Neuronal stem cell (in vitro differentiated cells): ENCODE data around the gene STAT3.

Experiments
- DNase-seq: peaks from one replicate; pipeline ENCODE4 v3.0.0-alpha.2; 2013; ENCODE audit warnings: low spot score
- H2AFZ ChIP-seq: one replicate; pipeline ENCODE4 v1.6.1; 2013; ENCODE audit warnings: mild to moderate bottlenecking, low read length, inconsistent platforms
- H2AK5ac ChIP-seq: 2 replicates; pipeline ENCODE4 v1.6.1; 2013; ENCODE audit warnings: low read depth, mild to moderate bottlenecking, inconsistent platforms, low read length, moderate library complexity, mixed read lengths
- H2BK120ac ChIP-seq: 2 replicates; pipeline ENCODE4 v1.6.1; 2013; ENCODE audit warnings: low read depth, mild to moderate bottlenecking, inconsistent platforms, low read length, moderate library complexity, mixed read lengths
- H2BK12ac ChIP-seq: one replicate; pipeline ENCODE4 v1.6.1; 2013; ENCODE audit warnings: low read length, inconsistent platforms
- H2BK15ac ChIP-seq: 2 replicates; pipeline ENCODE4 v1.6.1; 2013; ENCODE audit warnings: mild to moderate bottlenecking, low read length, inconsistent platforms, mixed read lengths
- H2BK5ac ChIP-seq: one replicate; pipeline ENCODE4 v1.6.1; 2013; ENCODE audit warnings: inconsistent platforms, mild to moderate bottlenecking, low read length, moderate library complexity
- H3K14ac ChIP-seq: one replicate; pipeline ENCODE4 v1.6.1; 2013; ENCODE audit warnings: low read length, inconsistent platforms
- H3K18ac ChIP-seq: 2 replicates; pipeline ENCODE4 v1.6.1; 2013; ENCODE audit warnings: low read length, inconsistent platforms
- H3K23ac ChIP-seq: 2 replicates; pipeline ENCODE4 v1.6.1; 2013; ENCODE audit warnings: low read depth, mild to moderate bottlenecking, mixed read lengths, low read length, inconsistent platforms; ENCODE audit not compliant: poor library complexity
- H3K27ac ChIP-seq: replicated peaks from 3 replicates; pipeline ENCODE4 v1.5.1; 2013; ENCODE audit warnings: low read length, inconsistent platforms
- H3K27me3 ChIP-seq, 3 experiments: 2 replicates each; pipeline ENCODE4 v1.6.1; 2013; ENCODE audit warnings: low read length in 3 of 3, mild to moderate bottlenecking in 2 of 3, inconsistent platforms in 1 of 3, low read depth in 1 of 3, mixed read lengths in 1 of 3, moderate library complexity in 1 of 3; ENCODE audit not compliant: control insufficient read depth in 3 of 3, insufficient read depth in 3 of 3
- H3K36me3 ChIP-seq, 2 donors: replicated peaks in 1 of 2; 2 replicates each; pipeline ENCODE4 v1.6.1; 2013; ENCODE audit warnings: low read length in 2 of 2; ENCODE audit not compliant: control insufficient read depth in 2 of 2, insufficient read depth in 2 of 2
- H3K4ac ChIP-seq: 2 replicates; pipeline ENCODE4 v1.6.1; 2013; ENCODE audit warnings: inconsistent platforms, mild to moderate bottlenecking, low read length, moderate library complexity
- H3K4me1 ChIP-seq, 2 donors: 1 replicate in 1 of 2; 2 replicates in 1 of 2; pipeline ENCODE4 v1.6.1; 2013; ENCODE audit warnings: low read length in 2 of 2, low read depth in 1 of 2; ENCODE audit not compliant: control insufficient read depth in 2 of 2, insufficient read depth in 1 of 2
- H3K4me2 ChIP-seq: one replicate; pipeline ENCODE4 v1.6.1; 2013; ENCODE audit warnings: mild to moderate bottlenecking, low read length, inconsistent platforms; ENCODE audit not compliant: insufficient read depth, poor library complexity, severe bottlenecking
- H3K4me3 ChIP-seq, 2 donors: 2 replicates each; pipeline ENCODE4 v1.5.1; 2013; ENCODE audit warnings: low read length in 2 of 2, mild to moderate bottlenecking in 2 of 2, inconsistent platforms in 1 of 2, moderate library complexity in 1 of 2
- H3K79me1 ChIP-seq: one replicate; pipeline ENCODE4 v1.6.1; 2013; ENCODE audit warnings: low read depth, mild to moderate bottlenecking, inconsistent platforms, low read length, moderate library complexity
- H3K9ac ChIP-seq: one replicate; pipeline ENCODE4 v1.6.1; 2013; ENCODE audit warnings: mild to moderate bottlenecking, low read depth, low read length, inconsistent platforms; ENCODE audit not compliant: poor library complexity
- H3K9me3 ChIP-seq, 2 donors: replicated peaks in 1 of 2; 2 replicates each; pipeline versions ENCODE3 to v1.6.1; 2013; ENCODE audit warnings: low read length in 2 of 2, mild to moderate bottlenecking in 2 of 2, inconsistent platforms in 1 of 2, low read depth in 1 of 2, mixed read lengths in 1 of 2, moderate library complexity in 1 of 2; ENCODE audit not compliant: control insufficient read depth in 2 of 2, insufficient read depth in 1 of 2
- H4K8ac ChIP-seq: one replicate; pipeline ENCODE4 v1.6.1; 2013; ENCODE audit warnings: low read depth, mild to moderate bottlenecking, inconsistent platforms, low read length, moderate library complexity
- H4K91ac ChIP-seq: one replicate; pipeline ENCODE4 v1.6.1; 2013; ENCODE audit warnings: low read length, low read depth, mild to moderate bottlenecking, inconsistent platforms; ENCODE audit not compliant: poor library complexity
- WGBS, 2 donors: extraction: QIAGEN DNeasy Blood & Tissue Kit; methylation state at CpG; one replicate each; pipeline ENCODE4 v1.1.7; 2013; ENCODE audit warnings: missing lambda C conversion rate in 2 of 2, mixed read lengths in 1 of 2; ENCODE audit not compliant: insufficient read length in 2 of 2, insufficient replicate concordance in 1 of 2; ENCODE audit errors: extremely low coverage in 2 of 2; 5-methylcytosine and 5-hydroxymethylcytosine counted together

The STAT3 gene

GRCh38 chr17:42411905-42412679 is 23.9 kb upstream of the STAT3 start:
- no peak overlapping the region for H4K8ac ChIP-seq
- no peak overlapping the region for H3K4me2 ChIP-seq
- H3K4me3 ChIP-seq = no peak overlapping the region
- no peak overlapping the region for H3K9ac ChIP-seq
- H2BK5ac ChIP-seq = peak overlapping the region; percentile 5
- no peak for DNase-seq
- H3K18ac ChIP-seq = peak overlapping the region; percentile 53
- H2BK15ac ChIP-seq = no peak overlapping the region
- no peak overlapping the region for H2AFZ ChIP-seq
- H3K27me3 ChIP-seq = no peaks in the 10 kb centered on the region
- no peaks in the 10 kb centered on the region for H3K36me3 ChIP-seq
- H3K4me1 ChIP-seq = peaks cover 10 to 14% of the 10 kb centered on the region in 2 donors
- no peaks in the 10 kb centered on the region for H3K79me1 ChIP-seq
- no peak overlapping the region for H2BK120ac ChIP-seq
- no CpG with 5 or more reads among the region's 11 CpGs for WGBS, 2 donors
- H3K4ac ChIP-seq = no peak overlapping the region
- H3K14ac ChIP-seq = no peak overlapping the region
- H3K9me3 ChIP-seq = no peaks in the 10 kb centered on the region
- no peak overlapping the region for H2BK12ac ChIP-seq
- no peak overlapping the region for H2AK5ac ChIP-seq
- H4K91ac ChIP-seq = no peak overlapping the region
- H3K27ac ChIP-seq = no peak overlapping the region
- H3K23ac ChIP-seq = no peak overlapping the region

DNA sequence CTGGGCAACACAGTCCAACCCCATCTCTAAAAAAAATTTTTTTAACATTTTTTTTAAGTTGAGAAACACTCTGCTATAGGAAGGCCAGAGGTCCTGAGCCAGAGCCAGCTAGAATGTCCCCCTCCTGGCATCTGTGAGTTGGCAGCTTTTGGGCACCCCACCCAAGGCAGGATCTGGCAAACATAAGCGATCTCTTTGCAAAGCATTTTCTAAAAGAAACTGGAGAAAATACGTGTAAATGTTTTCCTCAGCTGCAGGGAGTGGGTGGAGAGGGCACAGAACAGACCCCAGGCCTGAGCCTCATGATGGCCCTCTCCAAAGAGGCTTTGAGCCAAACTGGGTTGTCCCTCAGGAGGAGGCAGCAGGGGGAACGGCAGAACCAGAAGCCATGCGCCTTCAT is 23.1 kb upstream of the STAT3 start:
- Histone ChIP-seq H2AK5ac (peak overlapping the region; percentile 88), H3K9ac (no peak overlapping the region), H2AFZ (no peak overlapping the region), H2BK12ac (no peak overlapping the region), H3K14ac (no peak overlapping the region), H3K4me3 (no peak overlapping the region), H4K8ac (no peak overlapping the region), H2BK120ac (no peak overlapping the region), H3K9me3 (no peaks in the 10 kb centered on the region), H2BK15ac (no peak overlapping the region), H4K91ac (no peak overlapping the region), H3K27me3 (no peaks in the 10 kb centered on the region), H3K4me2 (no peak overlapping the region), H3K4ac (no peak overlapping the region), H3K4me1 (peaks cover 13 to 18% of the 10 kb centered on the region in 2 donors), H3K27ac (no peak overlapping the region), H2BK5ac (peak overlapping the region; percentile 5), H3K36me3 (no peaks in the 10 kb centered on the region), H3K79me1 (no peaks in the 10 kb centered on the region), H3K23ac (no peak overlapping the region), H3K18ac (peak overlapping the region; percentile 5)
- DNase-seq = no peak
- no CpG with 5 or more reads among the region's 4 CpGs for WGBS, 2 donors

DNA sequence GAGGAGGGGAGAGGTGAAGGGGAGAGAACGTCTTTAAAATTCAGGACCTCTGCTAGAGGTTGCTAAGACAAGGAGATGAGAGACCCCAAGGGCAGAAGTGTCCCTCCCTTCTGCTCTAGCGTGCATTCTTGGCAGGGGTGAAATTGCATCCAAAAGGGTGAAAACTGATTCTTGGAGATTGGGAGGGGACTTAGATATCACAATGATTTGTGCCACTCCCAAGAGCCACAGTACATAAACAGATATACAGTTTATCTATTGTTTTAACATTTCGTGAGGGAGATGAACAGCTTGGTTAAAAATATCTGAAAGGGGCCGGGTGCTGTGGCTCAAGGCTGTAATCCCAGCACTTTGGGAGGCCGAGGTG is 22.1 kb upstream of the STAT3 start:
- no peak overlapping the region for H2AFZ ChIP-seq
- H3K4ac ChIP-seq = no peak overlapping the region
- WGBS, 2 donors = no CpG with 5 or more reads among the region's 5 CpGs
- no peak overlapping the region for H2BK5ac ChIP-seq
- H3K27ac ChIP-seq = no peak overlapping the region
- no peaks in the 10 kb centered on the region for H3K9me3 ChIP-seq
- H2AK5ac ChIP-seq = no peak overlapping the region
- H4K8ac ChIP-seq = no peak overlapping the region
- no peak overlapping the region for H3K4me2 ChIP-seq
- no peaks in the 10 kb centered on the region for H3K36me3 ChIP-seq
- DNase-seq = no peak
- no peak overlapping the region for H2BK120ac ChIP-seq
- H3K4me3 ChIP-seq = no peak overlapping the region
- H4K91ac ChIP-seq = no peak overlapping the region
- H3K18ac ChIP-seq = no peak overlapping the region
- H2BK12ac ChIP-seq = no peak overlapping the region
- no peaks in the 10 kb centered on the region for H3K27me3 ChIP-seq
- no peaks in the 10 kb centered on the region for H3K79me1 ChIP-seq
- H2BK15ac ChIP-seq = no peak overlapping the region
- no peak overlapping the region for H3K23ac ChIP-seq
- H3K14ac ChIP-seq = no peak overlapping the region
- no peak overlapping the region for H3K9ac ChIP-seq
- H3K4me1 ChIP-seq = peaks cover 13 to 18% of the 10 kb centered on the region in 2 donors

GRCh38 chr17:42409523-42410318 is 21.5 kb upstream of the STAT3 start:
- no peak for DNase-seq

More at GRCh38 chr17:42409523-42410318, 21.5 kb upstream of the STAT3 start:
- Histone ChIP-seq H2BK5ac (no peak overlapping the region), H3K4me1 (peaks cover 9 to 16% of the 10 kb centered on the region in 2 donors), H3K4me2 (no peak overlapping the region), H3K23ac (no peak overlapping the region), H3K9ac (no peak overlapping the region), H3K36me3 (peaks cover 0 to 3% of the 10 kb centered on the region in 2 donors), H2AK5ac (peak overlapping the region; percentile 32), H4K91ac (no peak overlapping the region), H3K27ac (no peak overlapping the region), H3K4me3 (no peak overlapping the region), H3K79me1 (no peaks in the 10 kb centered on the region), H2BK15ac (no peak overlapping the region), H2BK12ac (no peak overlapping the region), H2BK120ac (no peak overlapping the region), H3K9me3 (no peaks in the 10 kb centered on the region), H3K18ac (no peak overlapping the region), H3K27me3 (no peaks in the 10 kb centered on the region), H3K4ac (no peak overlapping the region), H4K8ac (no peak overlapping the region), H3K14ac (no peak overlapping the region), H2AFZ (no peak overlapping the region)
- no CpG with 5 or more reads among the region's 5 CpGs for WGBS, 2 donors
